ENCODE measurements around the gene ADGB.

DNA sequence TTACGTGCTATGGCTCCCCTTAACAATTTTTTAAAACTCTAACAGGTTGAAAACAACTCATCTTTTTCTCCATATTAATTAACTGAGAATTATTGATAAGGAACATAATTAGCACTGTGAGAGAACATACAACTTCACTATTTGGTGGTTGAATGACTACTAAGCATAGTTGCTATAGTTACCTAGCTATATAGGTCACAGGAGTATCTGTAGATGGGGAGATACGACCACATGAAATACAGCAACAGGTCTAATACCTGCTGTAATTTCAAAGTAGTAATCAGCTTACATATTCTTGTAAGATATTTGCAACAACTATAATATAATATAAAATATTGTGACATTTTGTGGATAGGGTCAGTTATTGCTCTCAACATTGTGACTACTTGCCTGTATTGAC lies 102.9 kb downstream of the ADGB start:
- TF ChIP-seq, protein P1, sequence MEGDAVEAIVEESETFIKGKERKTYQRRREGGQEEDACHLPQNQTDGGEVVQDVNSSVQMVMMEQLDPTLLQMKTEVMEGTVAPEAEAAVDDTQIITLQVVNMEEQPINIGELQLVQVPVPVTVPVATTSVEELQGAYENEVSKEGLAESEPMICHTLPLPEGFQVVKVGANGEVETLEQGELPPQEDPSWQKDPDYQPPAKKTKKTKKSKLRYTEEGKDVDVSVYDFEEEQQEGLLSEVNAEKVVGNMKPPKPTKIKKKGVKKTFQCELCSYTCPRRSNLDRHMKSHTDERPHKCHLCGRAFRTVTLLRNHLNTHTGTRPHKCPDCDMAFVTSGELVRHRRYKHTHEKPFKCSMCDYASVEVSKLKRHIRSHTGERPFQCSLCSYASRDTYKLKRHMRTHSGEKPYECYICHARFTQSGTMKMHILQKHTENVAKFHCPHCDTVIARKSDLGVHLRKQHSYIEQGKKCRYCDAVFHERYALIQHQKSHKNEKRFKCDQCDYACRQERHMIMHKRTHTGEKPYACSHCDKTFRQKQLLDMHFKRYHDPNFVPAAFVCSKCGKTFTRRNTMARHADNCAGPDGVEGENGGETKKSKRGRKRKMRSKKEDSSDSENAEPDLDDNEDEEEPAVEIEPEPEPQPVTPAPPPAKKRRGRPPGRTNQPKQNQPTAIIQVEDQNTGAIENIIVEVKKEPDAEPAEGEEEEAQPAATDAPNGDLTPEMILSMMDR (IDR thresholded peaks at IDR 0.05; ENCODE audit: low read depth, low read length): no peak
- TF ChIP-seq POLR2A (IDR thresholded peaks at IDR 0.05; ENCODE audit: extremely low read depth, insufficient read length): no peak
- TF ChIP-seq, protein P2, sequence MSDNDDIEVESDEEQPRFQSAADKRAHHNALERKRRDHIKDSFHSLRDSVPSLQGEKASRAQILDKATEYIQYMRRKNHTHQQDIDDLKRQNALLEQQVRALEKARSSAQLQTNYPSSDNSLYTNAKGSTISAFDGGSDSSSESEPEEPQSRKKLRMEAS (IDR thresholded peaks at IDR 0.05; ENCODE audit: low read depth, low read length): no peak
